SK-N-SH treated with all-trans-retinoic acid at 6 μM for 48 hours (cell line): ENCODE data around the gene KIAA1755.

Experiments used
- ATAC-seq: fragments of 200-7000 bp; cut with Tn5 transposase; 3 replicates; pipeline ENCODE4 v1.9.1; 2020; ENCODE audit warnings: mild to moderate bottlenecking, moderate library complexity
- BACH2 ChIP-seq: fragments of 250-450 bp; sonication (Bioruptor Pico); IDR thresholded peaks from 2 replicates; pipeline ENCODE4 v1.9.0; 2021; ENCODE audit warnings: mild to moderate bottlenecking, borderline replicate concordance
- CSDC2 ChIP-seq: fragments of 250-450 bp; sonication (Bioruptor Pico); IDR thresholded peaks from 2 replicates; pipeline ENCODE4 v1.5.0; 2020; ENCODE audit warnings: mild to moderate bottlenecking, moderate library complexity
- ESRRG ChIP-seq: fragments of 250-450 bp; sonication (Bioruptor Pico); IDR thresholded peaks from 2 replicates; pipeline ENCODE4 v1.6.1; 2021; ENCODE audit warnings: mild to moderate bottlenecking
- GLIS3 ChIP-seq: fragments of 250-450 bp; sonication (Bioruptor Pico); IDR thresholded peaks from 2 replicates; pipeline ENCODE4 v1.5.0; 2020; ENCODE audit warnings: mild to moderate bottlenecking, moderate library complexity
- ISL1 ChIP-seq: fragments of 250-450 bp; sonication (Bioruptor Pico); IDR thresholded peaks from 2 replicates; pipeline ENCODE4 v2.1.2; 2022; ENCODE audit warnings: mild to moderate bottlenecking, moderate library complexity
- OSR1 ChIP-seq: fragments of 250-450 bp; sonication (Bioruptor Pico); IDR thresholded peaks from 2 replicates; pipeline ENCODE4 v1.8.0; 2022; ENCODE audit warnings: moderate library complexity, mild to moderate bottlenecking, inconsistent platforms
- PPARA ChIP-seq: fragments of 250-450 bp; sonication (Bioruptor Pico); IDR thresholded peaks from 2 replicates; pipeline ENCODE4 v1.5.0; 2020; ENCODE audit warnings: mild to moderate bottlenecking, borderline replicate concordance
- RARB ChIP-seq: fragments of 250-450 bp; sonication (Bioruptor Pico); IDR thresholded peaks from 2 replicates; pipeline ENCODE4 v1.8.0; 2021; ENCODE audit warnings: mild to moderate bottlenecking, moderate library complexity
- SNAI2 ChIP-seq: fragments of 250-450 bp; sonication (Bioruptor Pico); IDR thresholded peaks from 2 replicates; pipeline ENCODE4 v1.5.0; 2020; ENCODE audit warnings: mild to moderate bottlenecking, moderate library complexity
- TCF4 ChIP-seq: fragments of 250-450 bp; sonication (Bioruptor Pico); IDR thresholded peaks from 2 replicates; pipeline ENCODE4 v1.8.0; 2021; ENCODE audit warnings: mild to moderate bottlenecking, moderate library complexity, borderline replicate concordance
- TOX ChIP-seq: fragments of 250-450 bp; sonication (Bioruptor Pico); IDR thresholded peaks from 2 replicates; pipeline ENCODE4 v1.8.0; 2021; ENCODE audit warnings: mild to moderate bottlenecking, moderate library complexity, borderline replicate concordance
- ZC3H10 ChIP-seq: fragments of 250-450 bp; sonication (Bioruptor Pico); IDR thresholded peaks from 2 replicates; pipeline ENCODE4 v1.5.1; 2021; ENCODE audit warnings: mild to moderate bottlenecking, moderate library complexity
- ZFP3 ChIP-seq: fragments of 250-450 bp; sonication (Bioruptor Pico); IDR thresholded peaks from 2 replicates; pipeline ENCODE4 v1.5.0; 2020; ENCODE audit warnings: mild to moderate bottlenecking, moderate library complexity
- ZFP30 ChIP-seq: fragments of 450-650 bp; formaldehyde crosslinking; IDR thresholded peaks from 2 replicates; pipeline ENCODE4 v1.5.0; 2022; ENCODE audit warnings: mild to moderate bottlenecking, moderate library complexity
- ZNF565 ChIP-seq: fragments of 450-650 bp; formaldehyde crosslinking; conservative IDR thresholded peaks from 2 replicates; pipeline ENCODE4 v1.5.0; 2020; ENCODE audit warnings: low read depth, mild to moderate bottlenecking, moderate library complexity
- ZNF70 ChIP-seq: fragments of 450-650 bp; formaldehyde crosslinking; IDR thresholded peaks from 2 replicates; pipeline ENCODE4 v1.5.0; 2020; ENCODE audit warnings: mild to moderate bottlenecking, moderate library complexity
- TF ChIP-seq, protein P1 (sequence below): fragments of 250-450 bp; sonication (Bioruptor Pico); IDR thresholded peaks from 2 replicates; pipeline ENCODE4 v1.5.0; 2020; ENCODE audit warnings: mild to moderate bottlenecking, moderate library complexity
- TF ChIP-seq, protein P2 (sequence below): fragments of 250-450 bp; sonication (Bioruptor Pico); IDR thresholded peaks from 2 replicates; pipeline ENCODE4 v1.8.0; 2021; ENCODE audit warnings: low read depth, mild to moderate bottlenecking, moderate library complexity, borderline replicate concordance
- TF ChIP-seq, protein P3 (sequence below): fragments of 250-450 bp; sonication (Bioruptor Pico); IDR thresholded peaks from 2 replicates; pipeline ENCODE4 v1.5.1; 2021; ENCODE audit warnings: mild to moderate bottlenecking, moderate library complexity
- TF ChIP-seq, protein P4 (sequence below): fragments of 250-450 bp; sonication (Bioruptor Pico); IDR thresholded peaks from 2 replicates; pipeline ENCODE4 v1.5.1; 2020; ENCODE audit warnings: low read depth, mild to moderate bottlenecking, moderate library complexity

KIAA1755 gene

DNA sequence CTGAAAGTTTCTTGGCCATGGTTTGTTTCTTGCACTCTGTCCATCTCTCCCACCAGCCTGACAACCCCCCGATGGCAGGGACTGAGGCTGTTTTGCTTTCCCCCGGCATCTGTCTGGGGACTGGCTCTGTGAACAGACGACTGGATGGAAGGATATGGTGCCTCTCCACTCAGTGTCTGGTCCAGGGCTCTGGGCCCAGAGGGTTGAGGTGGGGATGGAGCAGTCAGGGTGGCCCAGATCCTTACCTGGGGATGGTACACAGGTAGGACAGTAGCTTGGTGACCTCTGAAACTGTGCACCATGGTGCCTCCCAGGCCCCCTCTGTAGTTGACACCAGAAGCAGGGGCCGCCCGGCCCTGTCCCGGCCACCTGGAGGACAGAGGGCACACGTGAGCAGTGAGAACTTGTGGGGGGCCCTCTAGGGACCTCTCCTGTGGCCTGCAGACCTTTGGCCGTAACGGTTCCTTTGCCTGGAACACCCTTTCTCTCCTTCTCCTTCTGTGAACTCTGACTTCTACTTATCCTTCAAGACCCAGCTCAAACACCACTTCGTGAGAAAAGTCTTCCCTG lies 29.5 kb downstream of the KIAA1755 start:
- no peak for ATAC-seq
- TF ChIP-seq ZFP3 (CRISPR knock-in tag) (no peak), ZNF70 (CRISPR knock-in tag) (no peak), CSDC2 (CRISPR knock-in tag) (no peak), ESRRG (CRISPR knock-in tag) (no peak), BACH2 (CRISPR knock-in tag) (no peak), TCF4 (CRISPR knock-in tag) (no peak), SNAI2 (CRISPR knock-in tag) (no peak)
- TF ChIP-seq, protein P1, sequence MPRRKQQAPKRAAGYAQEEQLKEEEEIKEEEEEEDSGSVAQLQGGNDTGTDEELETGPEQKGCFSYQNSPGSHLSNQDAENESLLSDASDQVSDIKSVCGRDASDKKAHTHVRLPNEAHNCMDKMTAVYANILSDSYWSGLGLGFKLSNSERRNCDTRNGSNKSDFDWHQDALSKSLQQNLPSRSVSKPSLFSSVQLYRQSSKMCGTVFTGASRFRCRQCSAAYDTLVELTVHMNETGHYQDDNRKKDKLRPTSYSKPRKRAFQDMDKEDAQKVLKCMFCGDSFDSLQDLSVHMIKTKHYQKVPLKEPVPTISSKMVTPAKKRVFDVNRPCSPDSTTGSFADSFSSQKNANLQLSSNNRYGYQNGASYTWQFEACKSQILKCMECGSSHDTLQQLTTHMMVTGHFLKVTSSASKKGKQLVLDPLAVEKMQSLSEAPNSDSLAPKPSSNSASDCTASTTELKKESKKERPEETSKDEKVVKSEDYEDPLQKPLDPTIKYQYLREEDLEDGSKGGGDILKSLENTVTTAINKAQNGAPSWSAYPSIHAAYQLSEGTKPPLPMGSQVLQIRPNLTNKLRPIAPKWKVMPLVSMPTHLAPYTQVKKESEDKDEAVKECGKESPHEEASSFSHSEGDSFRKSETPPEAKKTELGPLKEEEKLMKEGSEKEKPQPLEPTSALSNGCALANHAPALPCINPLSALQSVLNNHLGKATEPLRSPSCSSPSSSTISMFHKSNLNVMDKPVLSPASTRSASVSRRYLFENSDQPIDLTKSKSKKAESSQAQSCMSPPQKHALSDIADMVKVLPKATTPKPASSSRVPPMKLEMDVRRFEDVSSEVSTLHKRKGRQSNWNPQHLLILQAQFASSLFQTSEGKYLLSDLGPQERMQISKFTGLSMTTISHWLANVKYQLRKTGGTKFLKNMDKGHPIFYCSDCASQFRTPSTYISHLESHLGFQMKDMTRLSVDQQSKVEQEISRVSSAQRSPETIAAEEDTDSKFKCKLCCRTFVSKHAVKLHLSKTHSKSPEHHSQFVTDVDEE (CRISPR knock-in tag): no peak
- TF ChIP-seq, protein P2, sequence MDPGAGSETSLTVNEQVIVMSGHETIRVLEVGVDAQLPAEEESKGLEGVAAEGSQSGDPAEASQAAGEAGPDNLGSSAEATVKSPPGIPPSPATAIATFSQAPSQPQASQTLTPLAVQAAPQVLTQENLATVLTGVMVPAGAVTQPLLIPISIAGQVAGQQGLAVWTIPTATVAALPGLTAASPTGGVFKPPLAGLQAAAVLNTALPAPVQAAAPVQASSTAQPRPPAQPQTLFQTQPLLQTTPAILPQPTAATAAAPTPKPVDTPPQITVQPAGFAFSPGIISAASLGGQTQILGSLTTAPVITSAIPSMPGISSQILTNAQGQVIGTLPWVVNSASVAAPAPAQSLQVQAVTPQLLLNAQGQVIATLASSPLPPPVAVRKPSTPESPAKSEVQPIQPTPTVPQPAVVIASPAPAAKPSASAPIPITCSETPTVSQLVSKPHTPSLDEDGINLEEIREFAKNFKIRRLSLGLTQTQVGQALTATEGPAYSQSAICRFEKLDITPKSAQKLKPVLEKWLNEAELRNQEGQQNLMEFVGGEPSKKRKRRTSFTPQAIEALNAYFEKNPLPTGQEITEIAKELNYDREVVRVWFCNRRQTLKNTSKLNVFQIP: no peak
- TF ChIP-seq, protein P3, sequence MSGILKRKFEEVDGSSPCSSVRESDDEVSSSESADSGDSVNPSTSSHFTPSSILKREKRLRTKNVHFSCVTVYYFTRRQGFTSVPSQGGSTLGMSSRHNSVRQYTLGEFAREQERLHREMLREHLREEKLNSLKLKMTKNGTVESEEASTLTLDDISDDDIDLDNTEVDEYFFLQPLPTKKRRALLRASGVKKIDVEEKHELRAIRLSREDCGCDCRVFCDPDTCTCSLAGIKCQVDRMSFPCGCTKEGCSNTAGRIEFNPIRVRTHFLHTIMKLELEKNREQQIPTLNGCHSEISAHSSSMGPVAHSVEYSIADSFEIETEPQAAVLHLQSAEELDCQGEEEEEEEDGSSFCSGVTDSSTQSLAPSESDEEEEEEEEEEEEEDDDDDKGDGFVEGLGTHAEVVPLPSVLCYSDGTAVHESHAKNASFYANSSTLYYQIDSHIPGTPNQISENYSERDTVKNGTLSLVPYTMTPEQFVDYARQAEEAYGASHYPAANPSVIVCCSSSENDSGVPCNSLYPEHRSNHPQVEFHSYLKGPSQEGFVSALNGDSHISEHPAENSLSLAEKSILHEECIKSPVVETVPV (CRISPR knock-in tag): no peak

DNA sequence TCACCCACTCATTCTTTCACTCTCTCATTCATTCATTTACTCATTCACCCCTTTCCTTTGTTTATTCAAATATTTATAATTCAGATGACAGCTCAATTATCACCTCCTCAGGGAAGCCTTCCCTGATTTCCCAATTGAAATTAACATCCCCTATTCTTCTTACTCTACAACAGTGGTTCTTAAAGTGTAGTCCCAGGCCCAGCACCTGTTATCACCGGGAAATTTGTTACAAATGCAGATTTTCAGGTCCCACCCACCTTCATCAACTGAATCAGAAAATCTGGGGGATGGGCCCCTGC lies 30.3 kb downstream of the KIAA1755 start:
- no peak for TF ChIP-seq ZFP30 (CRISPR knock-in tag)
- no peak for TF ChIP-seq OSR1
- TF ChIP-seq ISL1 (CRISPR knock-in tag): no peak
- TF ChIP-seq ZFP3 (CRISPR knock-in tag): no peak
- TF ChIP-seq, protein P2: no peak
- TF ChIP-seq, protein P1 (CRISPR knock-in tag): no peak
- TF ChIP-seq ZNF565 (CRISPR knock-in tag): no peak
- TF ChIP-seq BACH2 (CRISPR knock-in tag): no peak
- no peak for TF ChIP-seq RARB (CRISPR knock-in tag)
- TF ChIP-seq TOX (CRISPR knock-in tag): no peak
- no peak for TF ChIP-seq TCF4 (CRISPR knock-in tag)
- TF ChIP-seq CSDC2 (CRISPR knock-in tag): no peak
- no peak for TF ChIP-seq PPARA
- TF ChIP-seq GLIS3: no peak
- TF ChIP-seq ZNF70 (CRISPR knock-in tag): no peak
- no peak for TF ChIP-seq ESRRG (CRISPR knock-in tag)
- no peak for TF ChIP-seq ZC3H10 (CRISPR knock-in tag)
- TF ChIP-seq SNAI2 (CRISPR knock-in tag): no peak
- TF ChIP-seq, protein P4, sequence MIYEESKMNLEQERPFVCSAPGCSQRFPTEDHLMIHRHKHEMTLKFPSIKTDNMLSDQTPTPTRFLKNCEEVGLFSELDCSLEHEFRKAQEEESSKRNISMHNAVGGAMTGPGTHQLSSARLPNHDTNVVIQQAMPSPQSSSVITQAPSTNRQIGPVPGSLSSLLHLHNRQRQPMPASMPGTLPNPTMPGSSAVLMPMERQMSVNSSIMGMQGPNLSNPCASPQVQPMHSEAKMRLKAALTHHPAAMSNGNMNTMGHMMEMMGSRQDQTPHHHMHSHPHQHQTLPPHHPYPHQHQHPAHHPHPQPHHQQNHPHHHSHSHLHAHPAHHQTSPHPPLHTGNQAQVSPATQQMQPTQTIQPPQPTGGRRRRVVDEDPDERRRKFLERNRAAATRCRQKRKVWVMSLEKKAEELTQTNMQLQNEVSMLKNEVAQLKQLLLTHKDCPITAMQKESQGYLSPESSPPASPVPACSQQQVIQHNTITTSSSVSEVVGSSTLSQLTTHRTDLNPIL (CRISPR knock-in tag): no peak
- TF ChIP-seq, protein P3 (CRISPR knock-in tag): no peak
- no peak for ATAC-seq
